ENCODE data around the gene NAGS. TPM values are rescaled to one million over a fixed set of nuclear protein-coding genes. Genes with fewer than 3 reads are reported as not detected.

The NAGS gene
- total and polyA plus RNA-seq, 2 donors (not counting 1 experiment from before 2014, with no cell fraction given): 0.58 to 7.4 TPM

- Histone ChIP-seq H3K79me2 (ENCODE audit: control insufficient read depth, insufficient read depth, low read length) (no peaks in the 10 kb centered on the region), H3K27me3 (ENCODE audit: control insufficient read depth, insufficient read depth, low read length) (peaks cover 14% of the 10 kb centered on the region), H2AFZ (ENCODE audit: low read length) (no peak overlapping the region), H3K4me3 (replicated peaks in 1 of 4; ENCODE audit: control extremely low read depth in 1 of 4, insufficient read depth in 1 of 4, low read depth in 3 of 4, low read length in 4 of 4) (no peak overlapping the region), H4K20me1 (ENCODE audit: control insufficient read depth, extremely low read depth, insufficient read depth, low read length) (no peaks in the 10 kb centered on the region), H3K9me3 (ENCODE audit: control insufficient read depth, insufficient read depth, low read depth, low read length) (no peaks in the 10 kb centered on the region), H3K36me3 (ENCODE audit: control insufficient read depth, insufficient read depth, low read length) (no peaks in the 10 kb centered on the region), H3K27ac (ENCODE audit: insufficient read depth, low read length) (no peak overlapping the region), H3K9ac (ENCODE audit: insufficient read depth, low read length) (no peak overlapping the region), H3K4me2 (ENCODE audit: extremely low read depth, insufficient read depth, low read length) (no peak overlapping the region), H3K4me1 (ENCODE audit: control insufficient read depth, extremely low read depth, insufficient read depth, low read length) (no peaks in the 10 kb centered on the region)
- TF ChIP-seq EZH2 (IDR thresholded peaks at IDR 0.05; ENCODE audit: low read length, missing control alignments): no peak
- TF ChIP-seq, protein P1, sequence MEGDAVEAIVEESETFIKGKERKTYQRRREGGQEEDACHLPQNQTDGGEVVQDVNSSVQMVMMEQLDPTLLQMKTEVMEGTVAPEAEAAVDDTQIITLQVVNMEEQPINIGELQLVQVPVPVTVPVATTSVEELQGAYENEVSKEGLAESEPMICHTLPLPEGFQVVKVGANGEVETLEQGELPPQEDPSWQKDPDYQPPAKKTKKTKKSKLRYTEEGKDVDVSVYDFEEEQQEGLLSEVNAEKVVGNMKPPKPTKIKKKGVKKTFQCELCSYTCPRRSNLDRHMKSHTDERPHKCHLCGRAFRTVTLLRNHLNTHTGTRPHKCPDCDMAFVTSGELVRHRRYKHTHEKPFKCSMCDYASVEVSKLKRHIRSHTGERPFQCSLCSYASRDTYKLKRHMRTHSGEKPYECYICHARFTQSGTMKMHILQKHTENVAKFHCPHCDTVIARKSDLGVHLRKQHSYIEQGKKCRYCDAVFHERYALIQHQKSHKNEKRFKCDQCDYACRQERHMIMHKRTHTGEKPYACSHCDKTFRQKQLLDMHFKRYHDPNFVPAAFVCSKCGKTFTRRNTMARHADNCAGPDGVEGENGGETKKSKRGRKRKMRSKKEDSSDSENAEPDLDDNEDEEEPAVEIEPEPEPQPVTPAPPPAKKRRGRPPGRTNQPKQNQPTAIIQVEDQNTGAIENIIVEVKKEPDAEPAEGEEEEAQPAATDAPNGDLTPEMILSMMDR (conservative IDR thresholded peaks at IDR 0.05 in 1 of 2, IDR thresholded peaks at IDR 0.05 in 1 of 2; ENCODE audit: low read depth in 1 of 2, low read length in 2 of 2): no peak
- DNase-seq (ENCODE audit: low read depth in 2 of 2): no peak
Observed at GRCh38 chr17:43976963-43977837, 27.2 kb upstream of the NAGS start.

- Histone ChIP-seq H3K4me3 (replicated peaks in 1 of 4; ENCODE audit: control extremely low read depth in 1 of 4, insufficient read depth in 1 of 4, low read depth in 3 of 4, low read length in 4 of 4) (no peak overlapping the region), H3K36me3 (ENCODE audit: control insufficient read depth, insufficient read depth, low read length) (no peaks in the 10 kb centered on the region), H3K9me3 (ENCODE audit: control insufficient read depth, insufficient read depth, low read depth, low read length) (no peaks in the 10 kb centered on the region), H3K79me2 (ENCODE audit: control insufficient read depth, insufficient read depth, low read length) (no peaks in the 10 kb centered on the region), H3K27me3 (ENCODE audit: control insufficient read depth, insufficient read depth, low read length) (peaks cover 22% of the 10 kb centered on the region), H3K4me2 (ENCODE audit: extremely low read depth, insufficient read depth, low read length) (no peak overlapping the region), H4K20me1 (ENCODE audit: control insufficient read depth, extremely low read depth, insufficient read depth, low read length) (no peaks in the 10 kb centered on the region), H3K9ac (ENCODE audit: insufficient read depth, low read length) (no peak overlapping the region), H3K4me1 (ENCODE audit: control insufficient read depth, extremely low read depth, insufficient read depth, low read length) (no peaks in the 10 kb centered on the region), H3K27ac (ENCODE audit: insufficient read depth, low read length) (no peak overlapping the region), H2AFZ (ENCODE audit: low read length) (no peak overlapping the region)
- no peak for DNase-seq (ENCODE audit: low read depth in 2 of 2)
- TF ChIP-seq, protein P1 (conservative IDR thresholded peaks at IDR 0.05 in 1 of 2, IDR thresholded peaks at IDR 0.05 in 1 of 2; ENCODE audit: low read depth in 1 of 2, low read length in 2 of 2): no peak
Observed at GRCh38 chr17:43978078-43978477, 26.3 kb upstream of the NAGS start.

GRCh38 chr17:43979011-43979410, 25.4 kb upstream of the NAGS start:
- Histone ChIP-seq H3K4me1 (ENCODE audit: control insufficient read depth, extremely low read depth, insufficient read depth, low read length) (no peaks in the 10 kb centered on the region), H3K27me3 (ENCODE audit: control insufficient read depth, insufficient read depth, low read length) (peaks cover 29% of the 10 kb centered on the region), H3K4me2 (ENCODE audit: extremely low read depth, insufficient read depth, low read length) (no peak overlapping the region), H3K36me3 (ENCODE audit: control insufficient read depth, insufficient read depth, low read length) (no peaks in the 10 kb centered on the region), H2AFZ (ENCODE audit: low read length) (no peak overlapping the region), H3K4me3 (replicated peaks in 1 of 4; ENCODE audit: control extremely low read depth in 1 of 4, insufficient read depth in 1 of 4, low read depth in 3 of 4, low read length in 4 of 4) (no peak overlapping the region), H4K20me1 (ENCODE audit: control insufficient read depth, extremely low read depth, insufficient read depth, low read length) (no peaks in the 10 kb centered on the region), H3K9me3 (ENCODE audit: control insufficient read depth, insufficient read depth, low read depth, low read length) (no peaks in the 10 kb centered on the region), H3K27ac (ENCODE audit: insufficient read depth, low read length) (no peak overlapping the region), H3K9ac (ENCODE audit: insufficient read depth, low read length) (no peak overlapping the region), H3K79me2 (ENCODE audit: control insufficient read depth, insufficient read depth, low read length) (no peaks in the 10 kb centered on the region)
- TF ChIP-seq, protein P1 (conservative IDR thresholded peaks at IDR 0.05 in 1 of 2, IDR thresholded peaks at IDR 0.05 in 1 of 2; ENCODE audit: low read depth in 1 of 2, low read length in 2 of 2): no peak
- TF ChIP-seq EZH2 (IDR thresholded peaks at IDR 0.05; ENCODE audit: low read length, missing control alignments): no peak
- DNase-seq (ENCODE audit: low read depth in 2 of 2): no peak
